OCI-LY7 (cell line): ENCODE measurements around the gene CDK14.

Experiments used
- CTCF ChIP-seq: fragments of 200-600 bp; sonication (generic); conservative IDR thresholded peaks from 2 replicates; pipeline ENCODE4 v1.5.1; 2014; ENCODE audit warnings: mild to moderate bottlenecking, antibody characterized with exemption, low read length, moderate library complexity, mixed read lengths
- EZH2phosphoT487 ChIP-seq: fragments of 200-600 bp; sonication (generic); IDR thresholded peaks from 2 replicates; pipeline ENCODE4 v1.6.1; 2018; ENCODE audit warnings: low read depth, borderline replicate concordance, mild to moderate bottlenecking, mixed run types, antibody characterized with exemption, low read length, moderate library complexity, mixed read lengths

- TF ChIP-seq CTCF, result no peak
- TF ChIP-seq EZH2phosphoT487, result no peak
Observed at GRCh38 chr7:90594751-90595317, 1.3 kb upstream of the CDK14 start.
